ENCODE results near the gene SLC23A3.
"Not testable (repeated sequence)": the region's sequence is repeated elsewhere in the genome, so short reads cannot be mapped to it uniquely, and the experiment has no call there.

SLC23A3 gene

DNA sequence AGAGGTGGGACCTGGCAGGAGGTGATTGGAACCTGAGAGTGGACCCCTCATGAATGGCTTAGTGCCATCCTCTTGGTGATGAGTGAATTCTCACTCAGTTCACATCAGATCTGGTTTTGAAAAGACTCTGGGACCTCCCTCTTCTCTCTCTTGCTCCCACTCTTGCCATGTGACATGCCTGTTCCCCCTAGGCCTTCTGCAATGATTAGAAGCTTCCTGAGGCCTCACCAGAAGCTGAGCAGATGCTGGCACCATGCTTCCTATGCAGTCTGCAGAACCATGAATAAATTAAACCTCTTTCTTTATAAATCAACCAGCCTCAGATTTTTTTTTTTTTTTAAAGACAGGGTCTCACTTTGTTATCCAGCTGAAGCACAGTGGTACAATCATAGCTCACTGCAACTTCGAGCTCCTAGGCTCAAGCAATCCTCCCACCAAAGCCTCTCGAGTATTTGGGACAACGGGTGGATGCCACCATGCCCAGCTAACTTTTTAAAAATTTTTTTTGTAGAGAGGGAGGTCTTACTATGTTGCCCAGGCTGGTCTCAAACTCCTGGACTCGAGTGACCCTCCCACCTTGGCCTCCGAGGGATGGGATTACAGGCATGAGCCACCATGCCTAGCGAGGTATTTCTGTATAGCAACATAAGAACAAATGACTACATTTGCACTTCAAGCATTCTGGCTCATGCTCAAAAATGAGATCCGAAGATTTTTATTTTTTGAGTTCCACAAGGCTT, 34.8 kb upstream of the SLC23A3 start:
- no peak for DNase-seq (ENCODE audit: low read depth)

DNA sequence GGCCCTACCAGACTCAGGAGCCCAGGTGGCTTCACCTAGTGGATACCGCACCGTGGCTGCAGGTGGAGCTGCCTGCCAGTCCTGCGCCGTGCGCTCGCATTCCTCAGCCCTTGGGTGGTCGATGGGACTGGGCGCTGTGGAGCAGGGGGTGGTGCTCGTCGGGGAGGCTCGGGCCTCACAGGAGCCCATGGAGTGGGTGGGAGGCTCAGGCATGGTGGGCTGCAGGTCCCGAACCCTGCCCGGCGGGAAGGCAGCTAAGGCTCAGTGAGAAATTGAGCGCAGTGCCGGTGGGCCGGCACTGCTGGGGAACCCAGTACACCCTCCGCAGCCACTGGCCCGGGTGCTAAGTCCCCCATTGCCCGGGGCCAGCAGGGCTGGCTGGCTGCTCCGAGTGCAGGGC, 31.5 kb upstream of the SLC23A3 start:
- DNase-seq (ENCODE audit: low read depth): not testable (repeated sequence)

DNA sequence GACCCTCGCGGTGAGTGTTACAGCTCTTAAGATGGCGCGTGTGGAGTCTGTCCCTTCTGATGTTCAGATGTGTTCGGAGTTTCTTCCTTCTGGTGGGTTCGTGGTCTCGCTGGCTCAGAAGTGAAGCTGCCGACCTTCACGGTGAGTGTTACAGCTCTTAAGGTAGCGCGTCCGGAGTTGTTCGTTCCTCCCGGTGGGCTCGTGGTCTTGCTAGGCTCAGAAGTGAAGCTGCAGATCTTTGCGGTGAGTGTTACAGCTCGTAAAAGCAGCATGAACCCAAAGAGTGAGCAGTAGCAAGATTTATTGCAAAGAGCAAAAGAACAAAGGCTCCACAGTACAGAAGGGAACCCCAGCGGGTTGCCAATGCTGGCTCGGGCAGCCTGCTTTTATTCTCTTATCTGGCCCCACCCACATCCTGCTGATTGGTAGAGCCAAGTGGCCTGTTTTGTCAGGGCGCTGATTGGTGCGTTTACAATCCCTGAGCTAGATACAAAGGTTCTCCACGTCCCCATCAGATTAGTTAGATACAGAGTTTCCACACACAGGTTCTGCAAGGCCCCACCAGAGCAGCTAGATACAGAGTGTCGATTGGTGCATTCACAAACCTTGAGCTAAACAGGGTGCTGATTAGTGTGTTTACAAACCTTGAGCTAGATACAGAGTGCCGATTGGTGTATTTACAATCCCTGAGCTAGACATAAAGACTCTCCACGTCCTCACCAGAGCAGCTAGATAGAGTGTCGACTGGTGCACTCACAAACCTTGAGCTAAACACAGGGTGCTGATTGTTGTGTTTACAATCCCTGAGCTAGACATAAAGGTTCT, 30.9 kb upstream of the SLC23A3 start:
- DNase-seq (ENCODE audit: low read depth): not testable (repeated sequence)

DNA sequence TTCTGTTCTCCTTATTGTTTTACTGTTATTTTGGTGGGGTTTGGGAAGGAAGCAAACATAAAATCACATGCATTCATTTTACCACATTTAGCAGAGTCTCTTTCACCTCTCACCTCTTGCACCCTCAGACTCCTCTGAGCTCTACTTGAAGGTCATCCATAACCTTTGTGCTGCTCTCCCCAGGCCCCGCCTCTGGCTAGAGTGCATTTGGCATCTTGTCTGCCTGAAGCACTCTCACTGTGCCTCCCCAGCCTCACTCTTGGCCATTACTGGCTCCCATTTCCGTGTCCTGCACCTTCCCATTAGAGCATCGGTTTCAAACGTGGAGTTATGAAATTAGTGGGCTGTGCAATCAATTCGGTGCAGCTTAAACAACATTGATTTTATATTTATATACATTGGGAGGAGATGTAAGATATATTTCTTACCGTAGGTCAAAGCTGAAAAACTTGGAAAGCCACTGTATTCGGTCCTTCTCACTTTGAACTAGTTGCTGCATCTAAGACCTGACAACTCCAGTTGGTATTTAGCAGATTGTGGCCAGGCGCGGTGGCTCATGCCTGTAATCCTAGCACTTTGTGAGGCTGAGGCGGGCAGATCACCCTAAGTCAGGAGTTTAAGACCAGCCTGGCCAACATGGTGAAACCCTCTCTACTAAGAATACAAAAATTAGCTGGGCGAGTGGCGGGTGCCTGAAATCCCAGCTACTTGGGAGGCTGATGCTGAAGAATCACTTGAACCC, 29.8 kb upstream of the SLC23A3 start:
- DNase-seq (ENCODE audit: low read depth): no peak

DNA sequence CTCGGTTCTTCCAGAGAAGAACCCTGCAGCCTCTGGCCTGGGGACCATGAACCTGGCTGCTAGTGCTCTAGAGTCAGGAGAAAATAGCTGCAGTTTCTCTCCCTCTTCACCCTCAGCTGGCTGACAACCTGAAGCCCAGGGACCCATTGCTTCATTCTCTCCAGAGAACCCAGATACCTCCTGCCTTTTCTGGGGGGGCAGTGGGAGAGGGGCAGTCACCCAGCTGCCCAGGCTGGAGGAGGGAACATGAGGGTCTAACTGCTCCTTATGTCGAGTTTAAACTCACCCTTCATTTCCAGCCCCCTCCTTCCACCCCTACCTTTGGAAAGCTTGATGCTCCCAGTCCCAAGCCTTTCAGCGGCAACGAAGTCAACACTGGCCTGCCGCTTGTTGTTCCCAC, 29.1 kb upstream of the SLC23A3 start:
- no peak for DNase-seq (ENCODE audit: low read depth)

DNA sequence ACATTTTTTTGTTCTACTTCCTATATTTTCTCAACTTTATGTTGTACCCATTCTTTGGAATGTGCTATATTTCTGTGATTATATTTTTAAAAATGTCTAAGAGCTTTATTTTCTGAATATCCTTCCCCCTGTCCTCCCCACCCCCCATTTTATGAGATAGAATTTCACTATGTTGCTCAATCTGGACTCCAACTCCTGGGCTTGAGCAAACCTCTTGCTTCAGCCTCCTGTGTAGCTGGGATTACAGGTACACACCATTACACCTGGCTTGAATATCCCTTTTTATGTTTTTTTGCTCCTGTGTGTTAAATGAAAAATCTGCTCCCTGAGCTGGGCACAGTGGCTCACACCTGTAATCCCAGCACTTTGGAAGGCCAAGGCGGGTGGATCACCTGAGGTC, 27.6 kb upstream of the SLC23A3 start:
- DNase-seq (ENCODE audit: low read depth): no peak

DNA sequence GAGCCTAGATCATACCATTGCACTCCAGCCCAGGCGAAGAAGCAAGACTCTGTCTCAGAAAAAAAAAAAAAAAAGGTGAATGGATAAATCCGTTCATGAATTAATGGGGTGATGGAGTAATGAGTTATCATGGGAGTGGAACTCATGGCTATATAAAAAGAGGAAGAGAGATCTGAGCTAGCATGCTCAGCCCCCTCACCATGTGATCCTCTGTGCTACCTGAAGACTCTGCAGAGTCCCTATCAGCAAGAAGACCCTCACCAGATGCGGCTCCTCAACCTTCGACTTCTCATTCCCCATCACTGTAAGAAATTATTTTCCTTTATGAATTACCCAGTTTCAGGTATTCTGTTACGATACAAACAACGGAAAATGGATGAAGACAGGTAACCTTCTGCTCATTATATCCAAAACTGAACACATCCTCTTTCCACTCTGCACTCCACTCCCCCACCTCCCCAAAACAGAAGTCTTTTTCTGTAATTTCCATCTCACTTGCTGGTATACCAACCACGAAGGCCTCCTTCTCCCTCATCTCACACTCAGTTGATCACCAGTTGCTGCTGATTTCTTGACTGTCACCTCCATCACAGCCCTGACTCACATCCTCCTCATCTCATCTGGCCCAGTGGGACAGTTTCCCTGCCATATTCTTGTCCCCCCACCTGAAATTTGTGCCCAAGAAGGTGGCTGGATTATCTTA, 17.1 kb upstream of the SLC23A3 start:
- no peak for DNase-seq (ENCODE audit: low read depth)

DNA sequence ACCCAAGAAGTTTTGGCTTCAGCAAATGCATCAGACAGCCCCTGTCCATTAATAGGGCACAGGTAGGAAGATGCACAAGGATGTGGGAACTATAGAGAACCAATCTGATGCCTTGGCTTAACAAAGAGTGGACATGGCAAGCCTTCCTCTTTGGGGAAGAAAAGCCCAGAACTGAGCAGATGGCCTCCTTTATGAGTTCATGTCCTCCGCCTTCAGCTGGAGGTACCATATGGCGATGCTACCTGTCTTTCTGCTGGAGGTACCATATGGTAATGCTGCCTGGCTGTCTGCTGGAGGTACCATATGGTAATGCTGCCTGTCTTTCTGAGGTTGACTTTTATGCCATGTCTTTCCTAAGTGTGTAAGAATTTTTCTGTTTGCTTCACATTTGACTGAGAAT, 14.3 kb upstream of the SLC23A3 start:
- DNase-seq (ENCODE audit: low read depth): no peak

DNA sequence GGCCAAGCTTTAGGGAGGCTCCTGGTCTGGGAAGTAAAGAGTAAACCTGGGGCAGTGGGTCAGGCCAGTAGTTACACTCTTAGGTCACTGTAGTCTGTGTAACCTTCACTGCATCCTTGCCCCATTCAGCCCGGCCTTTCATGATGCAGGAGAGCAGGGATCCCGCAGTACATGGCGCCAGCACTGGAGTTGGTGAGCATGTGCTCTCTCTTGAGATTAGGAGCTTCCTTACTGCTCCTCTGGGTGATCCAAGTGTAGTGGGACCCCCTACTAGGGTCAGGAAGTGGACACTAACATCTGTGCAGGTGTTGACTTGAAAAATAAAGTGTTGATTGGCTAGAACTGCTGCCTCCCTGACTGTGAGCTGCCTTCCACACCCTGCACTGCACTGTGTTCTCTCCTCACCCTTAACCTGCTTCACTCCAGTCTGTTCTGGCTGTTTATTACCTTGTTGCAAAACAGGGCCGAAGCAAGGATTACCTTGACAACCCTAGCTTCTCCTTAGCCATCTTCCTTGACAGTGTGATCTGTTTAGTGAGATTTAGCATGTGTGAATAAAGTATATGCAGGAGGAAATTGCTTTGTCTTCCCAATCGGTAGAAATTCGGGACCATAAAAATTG, 13.4 kb upstream of the SLC23A3 start:
- no peak for DNase-seq (ENCODE audit: low read depth)

DNA sequence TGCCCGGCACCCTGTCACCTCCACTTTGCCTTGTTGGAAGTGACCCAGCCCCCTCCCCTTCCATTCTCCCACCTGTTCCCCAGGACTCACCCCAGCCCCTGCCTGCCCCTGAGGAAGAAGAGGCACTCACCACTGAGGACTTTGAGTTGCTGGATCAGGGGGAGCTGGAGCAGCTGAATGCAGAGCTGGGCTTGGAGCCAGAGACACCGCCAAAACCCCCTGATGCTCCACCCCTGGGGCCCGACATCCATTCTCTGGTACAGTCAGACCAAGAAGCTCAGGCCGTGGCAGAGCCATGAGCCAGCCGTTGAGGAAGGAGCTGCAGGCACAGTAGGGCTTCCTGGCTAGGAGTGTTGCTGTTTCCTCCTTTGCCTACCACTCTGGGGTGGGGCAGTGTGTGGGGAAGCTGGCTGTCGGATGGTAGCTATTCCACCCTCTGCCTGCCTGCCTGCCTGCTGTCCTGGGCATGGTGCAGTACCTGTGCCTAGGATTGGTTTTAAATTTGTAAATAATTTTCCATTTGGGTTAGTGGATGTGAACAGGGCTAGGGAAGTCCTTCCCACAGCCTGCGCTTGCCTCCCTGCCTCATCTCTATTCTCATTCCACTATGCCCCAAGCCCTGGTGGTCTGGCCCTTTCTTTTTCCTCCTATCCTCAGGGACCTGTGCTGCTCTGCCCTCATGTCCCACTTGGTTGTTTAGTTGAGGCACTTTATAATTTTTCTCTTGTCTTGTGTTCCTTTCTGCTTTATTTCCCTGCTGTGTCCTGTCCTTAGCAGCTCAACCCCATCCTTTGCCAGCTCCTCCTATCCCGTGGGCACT, 12.7 kb upstream of the SLC23A3 start:
- no peak for DNase-seq (ENCODE audit: low read depth)

DNA sequence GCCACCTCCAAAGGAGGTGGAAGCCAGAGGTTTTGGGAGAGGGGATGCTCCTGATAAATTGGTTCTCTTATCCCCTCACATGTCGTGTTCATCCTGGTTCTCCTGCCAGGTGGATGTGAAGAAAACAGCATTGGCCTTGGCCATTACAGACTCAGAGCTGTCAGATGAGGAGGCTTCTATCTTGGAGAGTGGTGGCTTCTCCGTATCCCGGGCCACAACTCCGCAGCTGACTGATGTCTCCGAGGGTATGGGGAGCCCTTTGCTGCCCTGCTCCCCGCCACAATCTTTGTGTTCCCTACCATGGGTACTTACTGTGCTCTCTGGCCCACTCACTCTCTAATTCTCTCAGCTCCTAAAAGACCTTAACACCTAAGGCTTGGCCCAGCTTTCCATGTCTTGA, 11.7 kb upstream of the SLC23A3 start:
- no peak for DNase-seq (ENCODE audit: low read depth)

DNA sequence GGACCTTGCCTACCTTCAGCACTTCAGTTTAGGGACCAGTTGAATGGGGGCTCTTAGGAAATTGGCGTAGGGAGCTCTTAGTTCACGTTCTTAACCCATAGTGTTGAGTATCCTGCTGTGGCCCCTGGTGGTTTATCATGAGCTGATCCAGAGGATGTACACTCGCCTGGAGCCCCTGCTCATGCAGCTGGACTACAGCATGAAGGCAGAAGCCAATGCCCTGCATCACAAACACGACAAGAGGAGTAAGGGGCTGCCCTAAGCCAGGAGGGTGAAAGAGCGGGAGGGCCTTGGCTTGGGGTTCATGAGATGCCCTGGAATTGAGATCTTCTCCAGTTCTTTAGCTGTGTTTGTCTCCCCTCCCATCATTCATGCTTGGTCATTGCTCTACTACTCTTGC, 11.1 kb upstream of the SLC23A3 start:
- no peak for DNase-seq (ENCODE audit: low read depth)

DNA sequence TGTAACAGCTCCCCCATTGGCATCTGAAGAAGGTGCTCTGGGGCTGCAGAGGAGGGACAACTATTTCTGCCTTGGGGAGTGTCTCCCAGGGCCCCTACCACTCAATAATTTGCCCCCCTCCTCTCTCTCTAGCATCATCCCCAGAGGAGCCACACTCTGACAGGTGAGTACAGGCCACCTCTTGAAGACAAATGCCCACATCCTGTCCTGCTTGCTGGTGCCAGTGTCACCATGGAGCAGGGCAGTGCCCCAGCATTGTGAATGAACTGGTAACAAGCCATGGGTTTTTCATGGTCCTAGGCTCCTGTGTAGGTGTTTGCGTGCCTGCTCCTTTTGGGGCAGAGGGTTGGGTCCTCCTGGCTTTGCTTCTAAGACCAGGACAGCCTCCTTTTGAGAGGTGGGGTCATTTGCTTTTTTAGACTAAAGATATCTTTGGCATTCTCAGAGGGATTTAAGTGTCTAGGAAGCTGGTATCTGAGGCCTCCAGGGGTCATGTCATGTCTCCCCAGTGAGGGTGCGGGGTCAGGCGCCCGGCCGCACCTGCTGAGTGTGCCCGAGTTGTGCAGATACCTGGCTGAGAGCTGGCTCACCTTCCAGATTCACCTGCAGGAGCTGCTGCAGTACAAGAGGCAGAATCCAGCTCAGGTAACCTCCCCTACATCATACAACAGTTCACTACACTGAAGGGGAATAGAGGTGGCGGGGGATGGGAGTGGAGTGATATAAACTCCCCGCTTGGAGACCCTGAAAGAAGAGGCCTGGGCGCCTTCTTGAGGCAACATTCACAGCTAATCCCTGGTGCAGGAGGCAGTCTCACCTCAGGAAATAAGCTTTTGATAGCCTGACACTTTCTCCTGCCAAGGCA, 10.0 kb upstream of the SLC23A3 start:
- no peak for DNase-seq (ENCODE audit: low read depth)

DNA sequence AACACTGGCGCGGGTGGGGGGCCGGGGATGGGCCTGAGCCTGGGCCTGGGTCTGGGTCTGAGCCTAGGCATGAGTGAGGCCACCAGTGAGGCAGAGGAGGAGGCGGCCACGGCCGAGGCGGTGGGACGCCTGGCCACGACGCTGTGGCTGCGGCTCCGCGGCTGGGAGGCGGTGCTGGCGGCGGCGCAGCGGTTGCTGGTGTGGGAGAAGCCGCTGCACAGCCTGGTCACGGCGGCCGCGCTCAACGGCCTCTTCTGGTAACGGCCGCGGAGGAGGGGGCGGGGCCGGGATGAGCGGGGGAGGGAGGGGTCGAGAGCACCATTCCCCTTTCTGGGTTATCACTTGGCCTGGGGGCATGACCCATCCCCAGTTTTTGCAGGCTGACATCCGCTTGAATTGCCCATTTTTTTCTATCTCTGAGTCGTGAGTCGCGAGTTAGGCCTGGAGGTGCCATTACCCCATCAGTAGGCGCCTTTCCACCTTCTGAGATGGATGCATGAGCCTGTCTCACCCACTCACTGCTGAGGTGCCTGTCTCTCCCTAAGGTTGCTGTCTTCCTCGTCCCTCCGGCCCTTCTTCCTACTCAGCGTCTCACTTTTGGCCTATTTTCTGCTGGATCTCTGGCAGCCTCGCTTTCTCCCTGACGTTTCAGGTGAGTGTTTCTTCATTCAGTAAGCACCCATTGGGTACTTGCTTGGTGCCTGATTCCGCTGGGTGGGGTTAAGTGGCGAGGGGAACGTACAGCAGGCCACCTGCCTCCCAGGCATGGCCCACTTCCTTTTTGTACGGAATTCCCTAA, 8.7 kb upstream of the SLC23A3 start:
- DNase-seq (ENCODE audit: low read depth): no peak

DNA sequence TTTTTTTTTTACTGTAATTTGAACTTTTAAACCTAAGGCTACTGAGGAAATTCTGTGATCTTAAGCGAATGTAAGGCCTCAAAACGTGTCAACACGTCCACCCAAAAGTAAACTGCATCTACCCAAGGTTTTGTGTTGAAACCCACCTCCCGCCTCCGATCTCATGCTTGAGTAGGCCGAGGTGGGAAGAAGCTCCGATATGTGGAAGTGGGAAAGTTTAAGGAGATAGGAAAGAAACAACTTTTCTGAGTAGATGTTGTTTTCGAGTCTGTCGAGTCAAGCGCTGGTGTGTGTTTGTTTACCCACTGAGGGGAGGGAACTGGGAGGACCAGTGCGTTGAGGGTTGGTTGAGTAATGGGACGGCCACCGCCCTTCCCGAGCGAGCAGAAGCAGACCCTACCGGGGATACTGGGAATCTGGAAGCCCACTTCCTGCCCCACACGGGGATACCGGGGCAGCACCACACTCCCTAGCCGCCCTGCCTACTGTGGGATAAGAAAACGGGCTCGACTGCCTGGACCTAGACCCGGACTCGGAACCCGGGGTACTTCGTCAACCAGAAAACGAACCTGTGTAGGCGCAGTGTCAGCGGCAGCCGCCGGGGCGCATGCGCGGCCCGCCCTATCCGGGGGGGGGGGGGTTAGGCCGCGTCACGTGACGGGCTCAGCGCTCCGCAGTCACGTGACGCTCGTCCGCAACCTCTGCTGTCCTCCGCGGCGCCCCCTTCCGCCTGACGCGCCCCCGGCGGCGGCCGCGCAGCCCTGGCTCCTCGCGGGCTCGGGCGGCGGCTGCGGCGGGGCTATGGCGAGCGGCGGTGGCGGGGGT, 7.9 kb upstream of the SLC23A3 start, which contains the start of gene RETREG2:
TSS of gene RETREG2 (plus strand) at position 724 of the 825 bp plus-strand sequence. CDS start at position 802, 78 bp downstream.
- peak; percentile 61 for DNase-seq (ENCODE audit: low read depth)

DNA sequence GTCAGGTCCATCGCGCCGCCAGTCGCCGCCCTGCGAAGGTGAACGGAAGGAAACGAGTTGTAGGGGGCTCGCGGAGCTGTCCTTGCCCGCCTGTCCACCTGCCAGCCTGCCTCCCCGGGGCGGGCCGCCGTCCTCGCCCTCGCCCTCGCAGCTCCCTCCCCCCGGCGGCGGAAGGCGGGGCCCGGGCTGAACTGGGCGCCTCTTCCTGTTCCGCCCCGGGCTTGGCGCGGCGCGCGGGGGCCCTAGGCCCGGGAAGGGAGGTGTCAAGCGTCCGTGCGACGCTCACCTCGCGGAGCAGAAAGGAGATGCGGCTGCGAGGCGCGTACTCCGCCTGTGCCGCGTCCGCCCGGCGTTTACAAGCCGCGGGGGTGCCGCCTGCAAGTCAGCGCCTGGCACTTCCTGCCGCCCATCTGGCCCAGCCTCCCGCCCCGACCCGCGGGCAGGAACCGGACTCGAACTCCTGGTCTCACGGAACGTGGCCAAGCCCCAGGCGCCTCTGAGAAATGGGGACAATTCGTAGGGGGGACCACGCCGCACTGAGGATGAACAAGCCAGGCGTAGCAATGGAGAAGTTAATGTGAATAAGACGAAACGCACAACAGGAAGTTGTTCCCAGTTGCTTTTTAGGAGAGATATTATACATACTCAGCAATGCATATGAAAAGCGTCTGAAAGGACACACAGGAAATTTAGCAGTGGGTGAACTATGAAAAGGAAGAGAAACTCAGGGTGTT, 7.2 kb upstream of the SLC23A3 start, which contains the start of gene CNPPD1:
TSS of gene CNPPD1 (minus strand) at position 108 of the 734 bp plus-strand sequence. CDS start at position 11, 97 bp downstream.
- DNase-seq (ENCODE audit: low read depth): peak; percentile 44

Measured in GM04503 (cell line).